Measurements from ENCODE around the gene KIF1B.

KIF1B gene

DNA sequence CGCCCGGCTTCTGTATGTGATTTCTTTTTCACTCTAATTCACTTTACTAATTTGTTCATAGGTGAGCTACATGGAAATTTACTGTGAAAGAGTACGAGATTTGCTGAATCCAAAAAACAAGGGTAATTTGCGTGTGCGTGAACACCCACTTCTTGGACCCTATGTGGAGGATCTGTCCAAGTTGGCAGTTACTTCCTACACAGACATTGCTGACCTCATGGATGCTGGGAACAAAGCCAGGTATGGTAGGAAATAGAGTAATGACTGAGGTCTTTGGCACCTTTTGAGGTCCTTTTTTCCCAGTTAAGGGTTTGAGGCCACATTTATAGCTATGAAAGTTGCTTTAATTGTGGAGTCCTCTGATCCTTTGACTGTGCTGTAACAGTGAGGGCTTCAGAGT is 56.9 kb downstream of the KIF1B start:
- H3K4me3 ChIP-seq (ENCODE audit: low read length), result no peak overlapping the region
- no peak for TF ChIP-seq ZNF274 (IDR thresholded peaks at IDR 0.05; ENCODE audit: low read depth, low read length)

GRCh38 chr1:10267921-10268320 is 57.6 kb downstream of the KIF1B start:
- no peak overlapping the region for H3K4me3 ChIP-seq (ENCODE audit: low read length)
- no peak for TF ChIP-seq ZNF274 (IDR thresholded peaks at IDR 0.05; ENCODE audit: low read depth, low read length)

DNA sequence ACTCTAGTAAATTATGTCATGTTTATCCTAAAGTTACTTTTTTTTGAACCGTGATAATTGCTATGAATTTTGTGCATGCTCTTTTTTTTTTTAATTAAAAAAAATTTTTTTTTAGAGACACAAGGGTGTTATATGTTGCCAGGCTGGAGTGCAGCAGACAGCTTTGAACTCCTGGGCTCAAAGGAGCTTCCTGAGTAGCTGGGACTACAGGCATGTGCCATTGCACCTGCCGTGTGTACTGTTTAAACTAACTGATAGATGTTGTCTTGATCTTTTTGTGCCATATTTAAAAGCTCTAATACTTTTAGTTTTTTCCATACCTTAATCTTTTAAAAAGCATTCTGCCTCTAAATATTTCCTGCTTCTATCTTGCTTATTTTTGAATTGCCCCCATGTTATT is 60.7 kb downstream of the KIF1B start:
- no peak overlapping the region for H3K4me3 ChIP-seq (ENCODE audit: low read length)
- no peak for TF ChIP-seq ZNF274 (IDR thresholded peaks at IDR 0.05; ENCODE audit: low read depth, low read length)

GRCh38 chr1:10271869-10272268 is 61.5 kb downstream of the KIF1B start:
- no peak for TF ChIP-seq ZNF274 (IDR thresholded peaks at IDR 0.05; ENCODE audit: low read depth, low read length)

GRCh38 chr1:10272274-10272673 is 61.9 kb downstream of the KIF1B start:
- H3K4me3 ChIP-seq (ENCODE audit: low read length), result no peak overlapping the region

More at GRCh38 chr1:10271869-10272268, 61.5 kb downstream of the KIF1B start:
- H3K4me3 ChIP-seq (ENCODE audit: low read length), result no peak overlapping the region

GRCh38 chr1:10278880-10279279 is 68.5 kb downstream of the KIF1B start:
- TF ChIP-seq ZNF274 (IDR thresholded peaks at IDR 0.05; ENCODE audit: low read depth, low read length), result no peak
- no peak overlapping the region for H3K4me3 ChIP-seq (ENCODE audit: low read length)

More at GRCh38 chr1:10272274-10272673, 61.9 kb downstream of the KIF1B start:
- no peak for TF ChIP-seq ZNF274 (IDR thresholded peaks at IDR 0.05; ENCODE audit: low read depth, low read length)

DNA sequence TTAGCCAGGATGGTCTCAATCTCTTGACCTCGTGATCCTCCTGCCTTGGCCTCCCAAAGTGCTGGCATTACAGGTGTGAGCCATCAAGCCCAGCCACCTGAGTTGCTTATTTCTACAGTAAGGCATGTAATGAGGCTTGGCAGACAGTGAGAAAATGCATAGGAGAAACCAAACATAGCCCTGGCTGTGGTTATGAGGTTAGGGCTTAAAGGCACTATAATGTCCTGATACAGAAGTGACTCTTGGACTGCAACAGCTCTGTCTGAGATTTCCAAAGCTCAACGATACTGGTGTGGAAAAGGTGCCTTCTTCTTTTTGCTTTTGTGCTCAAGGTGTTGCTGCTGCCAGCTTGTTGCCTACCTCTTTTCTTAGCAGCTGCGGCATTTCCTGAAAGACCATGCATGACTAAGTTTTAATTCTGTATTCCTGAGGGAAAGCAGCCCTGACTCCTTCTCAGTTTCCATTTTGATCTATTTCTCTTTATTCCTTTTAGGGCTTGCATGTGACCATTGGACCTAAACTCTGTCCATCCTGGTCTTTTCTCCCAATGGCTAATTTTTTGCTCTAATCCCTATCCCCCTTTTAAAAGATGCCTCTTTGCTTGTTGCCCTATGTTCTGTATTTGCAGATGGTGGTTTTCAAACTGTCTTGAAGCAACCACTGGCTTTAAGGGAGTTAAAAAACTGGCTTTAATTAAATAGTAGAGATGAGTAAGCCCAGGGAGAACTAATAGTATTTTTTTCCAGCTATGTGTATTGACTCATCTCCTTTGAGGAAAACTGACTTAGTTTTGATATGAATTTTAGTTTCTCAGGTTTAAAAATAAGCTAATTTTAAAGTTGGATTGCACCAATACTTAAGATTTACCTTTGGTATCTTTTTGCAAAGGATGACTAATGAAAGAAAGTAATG is 70.3 kb downstream of the KIF1B start:
- TF ChIP-seq ZNF274 (IDR thresholded peaks at IDR 0.05; ENCODE audit: low read depth, low read length), result no peak
- H3K4me3 ChIP-seq (ENCODE audit: low read length), result no peak overlapping the region

DNA sequence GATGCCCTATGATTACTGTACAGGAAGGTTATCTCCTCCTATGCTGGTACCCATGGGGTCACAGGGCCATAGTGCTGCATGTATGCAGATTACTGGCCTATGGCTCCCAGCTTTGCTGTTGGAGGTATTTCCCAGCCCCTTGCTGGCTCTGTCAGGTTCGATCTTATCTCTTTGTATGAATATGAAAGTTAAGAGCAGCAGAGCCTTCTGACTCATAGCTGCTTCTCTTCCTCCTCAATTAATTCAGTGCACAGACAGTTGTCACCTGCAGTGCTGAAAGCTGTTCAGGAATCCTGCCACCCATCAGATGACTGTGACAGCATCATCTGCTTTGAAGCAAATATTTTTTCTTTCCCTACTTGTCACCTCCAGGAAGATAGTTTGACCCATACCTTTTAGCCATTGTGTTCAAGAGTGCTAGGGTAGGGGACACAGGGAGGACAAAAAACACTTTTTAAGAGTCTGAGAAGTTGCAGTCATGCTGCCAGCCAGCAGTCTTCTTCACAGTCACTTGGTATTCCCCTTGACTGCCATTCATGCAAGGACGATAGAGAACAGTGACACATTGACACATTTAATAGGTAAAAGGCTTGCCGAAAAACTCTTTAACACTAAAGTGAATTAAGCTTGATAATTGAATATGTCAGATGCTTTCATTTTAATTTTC is 73.1 kb downstream of the KIF1B start:
- H3K4me3 ChIP-seq (ENCODE audit: low read length), result no peak overlapping the region
- TF ChIP-seq ZNF274 (IDR thresholded peaks at IDR 0.05; ENCODE audit: low read depth, low read length), result no peak

- H3K4me3 ChIP-seq (ENCODE audit: low read length), result no peak overlapping the region
- no peak for TF ChIP-seq ZNF274 (IDR thresholded peaks at IDR 0.05; ENCODE audit: low read depth, low read length)
Measured at GRCh38 chr1:10286244-10286643, 75.9 kb downstream of the KIF1B start.

GRCh38 chr1:10287023-10287645 is 76.8 kb downstream of the KIF1B start:
- no peak for TF ChIP-seq ZNF274 (IDR thresholded peaks at IDR 0.05; ENCODE audit: low read depth, low read length)
- H3K4me3 ChIP-seq (ENCODE audit: low read length), result no peak overlapping the region

GRCh38 chr1:10288029-10288615 is 77.8 kb downstream of the KIF1B start:
- no peak overlapping the region for H3K4me3 ChIP-seq (ENCODE audit: low read length)
- TF ChIP-seq ZNF274 (IDR thresholded peaks at IDR 0.05; ENCODE audit: low read depth, low read length), result no peak

GRCh38 chr1:10291705-10292104 is 81.3 kb downstream of the KIF1B start:
- no peak overlapping the region for H3K4me3 ChIP-seq (ENCODE audit: low read length)
- no peak for TF ChIP-seq ZNF274 (IDR thresholded peaks at IDR 0.05; ENCODE audit: low read depth, low read length)

GRCh38 chr1:10292188-10292587 is 81.8 kb downstream of the KIF1B start:
- no peak for TF ChIP-seq ZNF274 (IDR thresholded peaks at IDR 0.05; ENCODE audit: low read depth, low read length)

GRCh38 chr1:10295481-10296085 is 85.2 kb downstream of the KIF1B start:
- H3K4me3 ChIP-seq (ENCODE audit: low read length), result no peak overlapping the region
- TF ChIP-seq ZNF274 (IDR thresholded peaks at IDR 0.05; ENCODE audit: low read depth, low read length), result no peak

More at GRCh38 chr1:10292188-10292587, 81.8 kb downstream of the KIF1B start:
- H3K4me3 ChIP-seq (ENCODE audit: low read length), result no peak overlapping the region
